HCT116 (cell line): ENCODE results near the gene PRSS1.

ENCODE experiments used
- EGR1 ChIP-seq: IDR thresholded peaks from 2 replicates; pipeline ENCODE4 v1.6.1; 2012; ENCODE audit warnings: low read depth
- EZH2 ChIP-seq: fragments of 200-600 bp; sonication (generic); IDR thresholded peaks from 2 replicates; pipeline ENCODE4 v1.6.1; 2017; ENCODE audit warnings: antibody characterized with exemption, mixed run types
- POLR2A ChIP-seq: IDR thresholded peaks from 2 replicates; pipeline ENCODE4 v1.7.0; 2011; ENCODE audit warnings: borderline replicate concordance; ENCODE audit not compliant: insufficient read depth, insufficient read length; ENCODE audit errors: extremely low read depth
- POLR2AphosphoS5 ChIP-seq: IDR thresholded peaks from 2 replicates; pipeline ENCODE4 v1.6.1; 2011; ENCODE audit warnings: mild to moderate bottlenecking, low read depth, low read length, moderate library complexity
- RAD21 ChIP-seq: IDR thresholded peaks from 2 replicates; pipeline ENCODE4 v1.6.1; 2012; ENCODE audit warnings: low read depth, mild to moderate bottlenecking
- SP1 ChIP-seq: IDR thresholded peaks from 2 replicates; pipeline ENCODE4 v1.6.1; 2012; ENCODE audit warnings: low read depth
- ZFX ChIP-seq: fragments of 450-650 bp; IDR thresholded peaks from 2 replicates; pipeline ENCODE4 v1.6.1; 2017
- TF ChIP-seq, protein P1 (sequence below), 3 experiments: fragments of 200-600 bp in 1 of 3; sonication (generic) in 1 of 3; IDR thresholded peaks in 2 of 3; conservative IDR thresholded peaks in 1 of 3; 2 replicates each; pipeline ENCODE4 v1.5.1; 2012 to 2017; ENCODE audit warnings: low read depth in 2 of 3, low read length in 2 of 3, antibody characterized with exemption in 1 of 3, borderline replicate concordance in 1 of 3, control low read depth in 1 of 3, mild to moderate bottlenecking in 1 of 3, mixed read lengths in 1 of 3, mixed run types in 1 of 3, moderate library complexity in 1 of 3; ENCODE audit not compliant: insufficient read depth in 1 of 3
- TF ChIP-seq, protein P2 (sequence below): IDR thresholded peaks from 2 replicates; pipeline ENCODE4 v1.6.1; 2011; ENCODE audit warnings: mild to moderate bottlenecking, low read length, moderate library complexity; ENCODE audit not compliant: insufficient replicate concordance; ENCODE audit errors: extremely low read depth

DNA sequence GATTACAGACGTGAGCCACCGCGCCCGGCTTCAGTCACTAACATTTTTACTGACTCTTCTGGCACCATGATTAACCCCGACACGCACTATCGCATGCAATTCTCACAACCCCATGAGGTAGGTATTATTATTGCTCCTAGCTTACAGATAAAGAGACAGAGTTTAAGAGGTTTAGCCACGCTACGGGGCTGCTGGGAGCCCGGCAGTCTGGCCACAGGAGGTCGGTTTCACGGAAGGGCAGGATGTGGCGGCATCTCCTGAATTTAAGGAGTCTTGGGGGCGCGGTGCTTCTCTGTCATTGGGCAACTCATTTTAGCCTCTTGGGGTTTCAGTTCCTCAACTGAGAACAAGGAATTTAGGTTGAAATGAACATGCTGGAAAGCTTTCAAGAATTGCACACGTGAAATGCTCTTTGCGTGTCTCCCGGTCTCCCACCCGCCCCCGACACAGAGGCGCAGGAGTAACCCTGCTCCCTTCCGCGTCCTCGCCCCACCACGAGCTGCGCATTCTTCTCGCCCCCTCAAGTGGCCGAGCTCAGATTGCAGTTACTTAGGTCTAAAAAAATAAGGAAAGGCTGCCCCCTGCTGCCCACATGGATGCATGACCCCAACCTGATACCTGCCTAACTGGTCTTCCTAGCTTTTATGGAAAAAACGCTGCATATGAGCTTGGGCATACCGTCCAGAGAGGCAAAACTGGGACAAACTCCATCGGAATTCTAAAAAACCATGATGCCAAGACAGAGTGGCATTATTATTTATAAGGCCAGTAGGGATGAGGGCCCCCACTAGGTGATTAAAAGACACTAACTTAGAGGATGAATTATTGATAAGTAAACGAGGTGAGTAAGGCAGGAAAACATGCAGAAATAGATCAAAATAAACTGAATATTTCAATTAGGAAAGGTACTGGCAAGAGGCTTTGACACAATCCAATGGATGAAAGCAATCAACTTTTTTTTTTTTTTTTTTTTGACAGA lies 33.9 kb downstream of the PRSS1 start:
- TF ChIP-seq, protein P1, sequence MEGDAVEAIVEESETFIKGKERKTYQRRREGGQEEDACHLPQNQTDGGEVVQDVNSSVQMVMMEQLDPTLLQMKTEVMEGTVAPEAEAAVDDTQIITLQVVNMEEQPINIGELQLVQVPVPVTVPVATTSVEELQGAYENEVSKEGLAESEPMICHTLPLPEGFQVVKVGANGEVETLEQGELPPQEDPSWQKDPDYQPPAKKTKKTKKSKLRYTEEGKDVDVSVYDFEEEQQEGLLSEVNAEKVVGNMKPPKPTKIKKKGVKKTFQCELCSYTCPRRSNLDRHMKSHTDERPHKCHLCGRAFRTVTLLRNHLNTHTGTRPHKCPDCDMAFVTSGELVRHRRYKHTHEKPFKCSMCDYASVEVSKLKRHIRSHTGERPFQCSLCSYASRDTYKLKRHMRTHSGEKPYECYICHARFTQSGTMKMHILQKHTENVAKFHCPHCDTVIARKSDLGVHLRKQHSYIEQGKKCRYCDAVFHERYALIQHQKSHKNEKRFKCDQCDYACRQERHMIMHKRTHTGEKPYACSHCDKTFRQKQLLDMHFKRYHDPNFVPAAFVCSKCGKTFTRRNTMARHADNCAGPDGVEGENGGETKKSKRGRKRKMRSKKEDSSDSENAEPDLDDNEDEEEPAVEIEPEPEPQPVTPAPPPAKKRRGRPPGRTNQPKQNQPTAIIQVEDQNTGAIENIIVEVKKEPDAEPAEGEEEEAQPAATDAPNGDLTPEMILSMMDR (IDR thresholded peaks at IDR 0.05 in 2 of 3, conservative IDR thresholded peaks at IDR 0.05 in 1 of 3; ENCODE audit: borderline replicate concordance in 1 of 3, insufficient read depth in 1 of 3, low read depth in 2 of 3, low read length in 2 of 3) = peak; percentile 88 to 100 (median 92)
- TF ChIP-seq POLR2AphosphoS5 = no peak
- TF ChIP-seq RAD21 = peak; percentile 99
- TF ChIP-seq POLR2A = no peak
- TF ChIP-seq EGR1 = peak; percentile 49; the same call in 1 of the 2 replicates
- no peak for TF ChIP-seq SP1
- no peak for TF ChIP-seq EZH2
- TF ChIP-seq ZFX = no peak
- TF ChIP-seq, protein P2, sequence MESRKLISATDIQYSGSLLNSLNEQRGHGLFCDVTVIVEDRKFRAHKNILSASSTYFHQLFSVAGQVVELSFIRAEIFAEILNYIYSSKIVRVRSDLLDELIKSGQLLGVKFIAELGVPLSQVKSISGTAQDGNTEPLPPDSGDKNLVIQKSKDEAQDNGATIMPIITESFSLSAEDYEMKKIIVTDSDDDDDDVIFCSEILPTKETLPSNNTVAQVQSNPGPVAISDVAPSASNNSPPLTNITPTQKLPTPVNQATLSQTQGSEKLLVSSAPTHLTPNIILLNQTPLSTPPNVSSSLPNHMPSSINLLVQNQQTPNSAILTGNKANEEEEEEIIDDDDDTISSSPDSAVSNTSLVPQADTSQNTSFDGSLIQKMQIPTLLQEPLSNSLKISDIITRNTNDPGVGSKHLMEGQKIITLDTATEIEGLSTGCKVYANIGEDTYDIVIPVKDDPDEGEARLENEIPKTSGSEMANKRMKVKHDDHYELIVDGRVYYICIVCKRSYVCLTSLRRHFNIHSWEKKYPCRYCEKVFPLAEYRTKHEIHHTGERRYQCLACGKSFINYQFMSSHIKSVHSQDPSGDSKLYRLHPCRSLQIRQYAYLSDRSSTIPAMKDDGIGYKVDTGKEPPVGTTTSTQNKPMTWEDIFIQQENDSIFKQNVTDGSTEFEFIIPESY = no peak
